UCSD-AML1 (cell line): ENCODE data around the gene ZNF423.
A peak's percentile ranks its signal among the peaks of the same experiment; 100 is the strongest.

Experiments used
- DNase-seq: peaks from one replicate; lab custom pipeline; 2025; ENCODE audit not compliant: unreplicated experiment; lab: John Stamatoyannopoulos, UW

The ZNF423 gene

GRCh38 chr16:49467540-49468372, 388.2 kb downstream of the ZNF423 start:
- DNase-seq: no peak

- no peak for DNase-seq
These were observed 389.0 kb downstream of the ZNF423 start for GRCh38 chr16:49466881-49467280.

- no peak for DNase-seq
These were observed 389.4 kb downstream of the ZNF423 start for GRCh38 chr16:49466529-49466831.

GRCh38 chr16:49465661-49466528, 390.0 kb downstream of the ZNF423 start:
- DNase-seq: no peak

GRCh38 chr16:49464877-49465504, 390.9 kb downstream of the ZNF423 start:
- DNase-seq: no peak

GRCh38 chr16:49464093-49464492, 391.8 kb downstream of the ZNF423 start:
- no peak for DNase-seq

- DNase-seq: peak; percentile 52
These were observed 392.4 kb downstream of the ZNF423 start for GRCh38 chr16:49463529-49463928.

- DNase-seq: no peak
These were observed 392.9 kb downstream of the ZNF423 start for GRCh38 chr16:49462989-49463371.

GRCh38 chr16:49462362-49462988, 393.4 kb downstream of the ZNF423 start:
- no peak for DNase-seq

- DNase-seq: no peak
These were observed 394.4 kb downstream of the ZNF423 start for GRCh38 chr16:49461517-49461951.

GRCh38 chr16:49460786-49461470, 395.0 kb downstream of the ZNF423 start:
- DNase-seq: no peak

GRCh38 chr16:49459953-49460735, 395.8 kb downstream of the ZNF423 start:
- no peak for DNase-seq

GRCh38 chr16:49458656-49459445, 397.1 kb downstream of the ZNF423 start:
- DNase-seq: no peak

GRCh38 chr16:49458243-49458642, 397.7 kb downstream of the ZNF423 start:
- no peak for DNase-seq

- no peak for DNase-seq
These were observed 398.7 kb downstream of the ZNF423 start for GRCh38 chr16:49457196-49457595.

GRCh38 chr16:49456763-49457162, 399.1 kb downstream of the ZNF423 start:
- no peak for DNase-seq

GRCh38 chr16:49455991-49456745, 399.7 kb downstream of the ZNF423 start:
- DNase-seq: no peak
